ENCODE measurements around the gene RFPL3. TPM values are rescaled to one million over a fixed set of nuclear protein-coding genes. Genes with fewer than 3 reads are reported as not detected.

RFPL3 gene
- polyA plus RNA-seq, 1 donor from 2014 or later: not detected

DNA sequence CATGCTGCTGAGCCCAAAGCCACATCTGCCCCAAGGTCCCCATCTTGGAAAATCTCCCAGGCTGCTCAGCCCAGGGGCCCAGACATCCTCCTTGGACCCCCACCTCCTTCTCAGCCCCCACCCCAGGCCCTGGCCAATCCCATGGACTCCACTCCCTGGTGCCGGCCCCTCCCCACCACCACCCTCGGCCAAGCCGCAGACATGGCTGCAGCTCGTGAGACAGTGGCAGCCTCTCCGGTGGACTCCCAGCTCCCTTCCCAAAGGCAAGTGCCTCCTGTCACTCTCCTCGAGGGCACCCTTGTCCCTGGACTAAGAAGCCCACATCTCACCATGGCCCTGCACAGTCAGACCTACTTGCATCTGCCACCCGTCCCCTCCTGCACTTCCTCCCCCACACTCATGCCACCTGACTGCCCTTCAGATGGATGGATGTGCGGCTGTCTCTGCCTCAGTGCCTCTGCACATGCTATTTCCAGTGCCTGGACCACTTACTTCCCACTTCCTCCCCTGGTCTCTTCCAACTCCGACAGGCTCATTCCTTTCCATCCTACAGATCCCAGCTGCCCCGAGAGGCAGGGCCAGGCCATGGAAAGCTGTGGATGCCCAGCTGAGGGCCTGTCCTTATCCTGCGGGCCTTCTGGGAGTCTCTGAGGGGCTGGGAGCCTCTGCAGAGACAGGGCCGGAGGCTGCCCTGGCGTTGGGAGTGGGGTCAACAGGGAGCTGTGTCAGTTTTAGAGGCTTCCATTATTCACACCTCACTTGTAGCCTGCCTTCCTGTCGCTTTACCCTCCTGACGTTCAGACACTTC, 25.5 kb upstream of the RFPL3 start:
- no peak overlapping the region for H3K4me3 ChIP-seq (ENCODE audit: low read length)
- H3K27ac ChIP-seq (ENCODE audit: low read length): no peak overlapping the region
- no peaks in the 10 kb centered on the region for H3K27me3 ChIP-seq (ENCODE audit: insufficient read depth, low read depth, low read length)
- no peak for TF ChIP-seq POLR2AphosphoS5 (IDR thresholded peaks at IDR 0.05)
- no peak for TF ChIP-seq SMC3 (conservative IDR thresholded peaks at IDR 0.05; ENCODE audit: poor library complexity)
- no peak for TF ChIP-seq MXI1 (conservative IDR thresholded peaks at IDR 0.05; ENCODE audit: poor library complexity, severe bottlenecking)
- TF ChIP-seq TAF1 (IDR thresholded peaks at IDR 0.05; ENCODE audit: low read depth): no peak
- TF ChIP-seq RAD21 (conservative IDR thresholded peaks at IDR 0.05): no peak
- TF ChIP-seq EZH2 (IDR thresholded peaks at IDR 0.05; ENCODE audit: borderline replicate concordance, insufficient read depth, low read length, poor library complexity, severe bottlenecking): no peak
- no peak for TF ChIP-seq EP300 (conservative IDR thresholded peaks at IDR 0.05; ENCODE audit: poor library complexity, severe bottlenecking)
- no peaks in the 10 kb centered on the region for H3K36me3 ChIP-seq (ENCODE audit: insufficient read depth, low read length)
- H3K79me2 ChIP-seq (replicated peaks; ENCODE audit: insufficient read depth, low read length): no peaks in the 10 kb centered on the region
- no peaks in the 10 kb centered on the region for H3K9me3 ChIP-seq (ENCODE audit: low read length)
- no peak overlapping the region for H3K9ac ChIP-seq (ENCODE audit: low read length)
- no peaks in the 10 kb centered on the region for H3K9me2 ChIP-seq (ENCODE audit: insufficient read depth, low read length)
- no peaks in the 10 kb centered on the region for H3F3A ChIP-seq (ENCODE audit: insufficient read depth, low read length, poor library complexity, severe bottlenecking)
- no peak overlapping the region for H2AFZ ChIP-seq (ENCODE audit: low read depth, low read length)
- no peak overlapping the region for H3K4me2 ChIP-seq (ENCODE audit: low read length)
- no peaks in the 10 kb centered on the region for H4K20me1 ChIP-seq (ENCODE audit: insufficient read depth)

DNA sequence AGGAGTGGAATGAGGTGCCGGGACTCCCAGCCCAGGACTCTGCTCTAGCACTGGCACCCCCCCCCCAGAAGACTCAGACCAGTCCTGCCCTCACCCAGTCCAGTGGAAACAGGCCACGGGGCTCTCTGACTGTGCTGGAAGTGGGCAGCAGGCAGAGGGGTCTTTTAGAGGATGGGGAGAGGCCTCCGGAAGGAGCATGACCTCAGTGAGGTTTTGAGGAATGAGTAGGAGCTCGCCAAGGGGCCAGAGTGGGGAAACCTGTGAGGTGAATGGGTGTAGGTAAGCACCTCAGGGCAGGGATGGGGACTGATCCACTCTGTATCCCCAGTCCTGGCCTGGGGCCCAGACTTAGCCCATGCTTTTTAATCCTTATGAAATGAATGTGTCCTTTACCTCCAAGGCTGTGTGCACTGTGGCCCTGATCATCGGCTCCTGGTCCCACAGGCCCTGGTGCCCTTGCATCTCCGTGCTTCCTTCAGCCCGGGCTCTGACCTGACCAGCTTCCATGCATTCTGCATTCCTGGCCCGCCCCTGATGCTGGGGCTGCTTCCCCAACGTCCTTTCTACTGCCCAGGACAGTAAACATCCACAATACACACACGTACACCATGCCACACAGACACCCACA, 24.4 kb upstream of the RFPL3 start:
- Histone ChIP-seq H4K20me1 (ENCODE audit: insufficient read depth) (no peaks in the 10 kb centered on the region), H3K27ac (ENCODE audit: low read length) (no peak overlapping the region), H3K36me3 (ENCODE audit: insufficient read depth, low read length) (no peaks in the 10 kb centered on the region), H3K79me2 (replicated peaks; ENCODE audit: insufficient read depth, low read length) (no peaks in the 10 kb centered on the region), H2AFZ (ENCODE audit: low read depth, low read length) (no peak overlapping the region), H3K27me3 (ENCODE audit: insufficient read depth, low read depth, low read length) (no peaks in the 10 kb centered on the region), H3F3A (ENCODE audit: insufficient read depth, low read length, poor library complexity, severe bottlenecking) (no peaks in the 10 kb centered on the region), H3K4me3 (ENCODE audit: low read length) (no peak overlapping the region), H3K4me2 (ENCODE audit: low read length) (no peak overlapping the region), H3K9me3 (ENCODE audit: low read length) (no peaks in the 10 kb centered on the region), H3K9ac (ENCODE audit: low read length) (no peak overlapping the region), H3K9me2 (ENCODE audit: insufficient read depth, low read length) (no peaks in the 10 kb centered on the region)
- TF ChIP-seq RAD21 (conservative IDR thresholded peaks at IDR 0.05): no peak
- TF ChIP-seq POLR2AphosphoS5 (IDR thresholded peaks at IDR 0.05): no peak
- TF ChIP-seq EP300 (conservative IDR thresholded peaks at IDR 0.05; ENCODE audit: poor library complexity, severe bottlenecking): no peak
- TF ChIP-seq MXI1 (conservative IDR thresholded peaks at IDR 0.05; ENCODE audit: poor library complexity, severe bottlenecking): no peak
- TF ChIP-seq EZH2 (IDR thresholded peaks at IDR 0.05; ENCODE audit: borderline replicate concordance, insufficient read depth, low read length, poor library complexity, severe bottlenecking): no peak
- TF ChIP-seq, protein P1, sequence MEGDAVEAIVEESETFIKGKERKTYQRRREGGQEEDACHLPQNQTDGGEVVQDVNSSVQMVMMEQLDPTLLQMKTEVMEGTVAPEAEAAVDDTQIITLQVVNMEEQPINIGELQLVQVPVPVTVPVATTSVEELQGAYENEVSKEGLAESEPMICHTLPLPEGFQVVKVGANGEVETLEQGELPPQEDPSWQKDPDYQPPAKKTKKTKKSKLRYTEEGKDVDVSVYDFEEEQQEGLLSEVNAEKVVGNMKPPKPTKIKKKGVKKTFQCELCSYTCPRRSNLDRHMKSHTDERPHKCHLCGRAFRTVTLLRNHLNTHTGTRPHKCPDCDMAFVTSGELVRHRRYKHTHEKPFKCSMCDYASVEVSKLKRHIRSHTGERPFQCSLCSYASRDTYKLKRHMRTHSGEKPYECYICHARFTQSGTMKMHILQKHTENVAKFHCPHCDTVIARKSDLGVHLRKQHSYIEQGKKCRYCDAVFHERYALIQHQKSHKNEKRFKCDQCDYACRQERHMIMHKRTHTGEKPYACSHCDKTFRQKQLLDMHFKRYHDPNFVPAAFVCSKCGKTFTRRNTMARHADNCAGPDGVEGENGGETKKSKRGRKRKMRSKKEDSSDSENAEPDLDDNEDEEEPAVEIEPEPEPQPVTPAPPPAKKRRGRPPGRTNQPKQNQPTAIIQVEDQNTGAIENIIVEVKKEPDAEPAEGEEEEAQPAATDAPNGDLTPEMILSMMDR (IDR thresholded peaks at IDR 0.05; ENCODE audit: poor library complexity, severe bottlenecking): no peak
- TF ChIP-seq, protein P2, sequence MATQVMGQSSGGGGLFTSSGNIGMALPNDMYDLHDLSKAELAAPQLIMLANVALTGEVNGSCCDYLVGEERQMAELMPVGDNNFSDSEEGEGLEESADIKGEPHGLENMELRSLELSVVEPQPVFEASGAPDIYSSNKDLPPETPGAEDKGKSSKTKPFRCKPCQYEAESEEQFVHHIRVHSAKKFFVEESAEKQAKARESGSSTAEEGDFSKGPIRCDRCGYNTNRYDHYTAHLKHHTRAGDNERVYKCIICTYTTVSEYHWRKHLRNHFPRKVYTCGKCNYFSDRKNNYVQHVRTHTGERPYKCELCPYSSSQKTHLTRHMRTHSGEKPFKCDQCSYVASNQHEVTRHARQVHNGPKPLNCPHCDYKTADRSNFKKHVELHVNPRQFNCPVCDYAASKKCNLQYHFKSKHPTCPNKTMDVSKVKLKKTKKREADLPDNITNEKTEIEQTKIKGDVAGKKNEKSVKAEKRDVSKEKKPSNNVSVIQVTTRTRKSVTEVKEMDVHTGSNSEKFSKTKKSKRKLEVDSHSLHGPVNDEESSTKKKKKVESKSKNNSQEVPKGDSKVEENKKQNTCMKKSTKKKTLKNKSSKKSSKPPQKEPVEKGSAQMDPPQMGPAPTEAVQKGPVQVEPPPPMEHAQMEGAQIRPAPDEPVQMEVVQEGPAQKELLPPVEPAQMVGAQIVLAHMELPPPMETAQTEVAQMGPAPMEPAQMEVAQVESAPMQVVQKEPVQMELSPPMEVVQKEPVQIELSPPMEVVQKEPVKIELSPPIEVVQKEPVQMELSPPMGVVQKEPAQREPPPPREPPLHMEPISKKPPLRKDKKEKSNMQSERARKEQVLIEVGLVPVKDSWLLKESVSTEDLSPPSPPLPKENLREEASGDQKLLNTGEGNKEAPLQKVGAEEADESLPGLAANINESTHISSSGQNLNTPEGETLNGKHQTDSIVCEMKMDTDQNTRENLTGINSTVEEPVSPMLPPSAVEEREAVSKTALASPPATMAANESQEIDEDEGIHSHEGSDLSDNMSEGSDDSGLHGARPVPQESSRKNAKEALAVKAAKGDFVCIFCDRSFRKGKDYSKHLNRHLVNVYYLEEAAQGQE (IDR thresholded peaks at IDR 0.05; ENCODE audit: borderline replicate concordance): no peak
- TF ChIP-seq SMC3 (conservative IDR thresholded peaks at IDR 0.05; ENCODE audit: poor library complexity): no peak
